Smooth muscle cell (in vitro differentiated cells): Measurements from ENCODE around the gene MGAT5B. TPM values are rescaled to one million over a fixed set of nuclear protein-coding genes. Genes with fewer than 3 reads are reported as not detected.

Experiments
- DNase-seq: peaks from one replicate; lab custom pipeline; 2025; ENCODE audit not compliant: unreplicated experiment; lab: John Stamatoyannopoulos, UW
- H2AFZ ChIP-seq: fragments of 200-600 bp; sonication (generic); 2 replicates; pipeline ENCODE4 v1.6.0; 2016; ENCODE audit warnings: antibody characterized with exemption, low read depth, mild to moderate bottlenecking
- H3F3A ChIP-seq: fragments of 200-600 bp; sonication (generic); 2 replicates; pipeline ENCODE4 v1.6.0; 2017; ENCODE audit warnings: antibody characterized with exemption, low read depth
- H3K27ac ChIP-seq: fragments of 200-600 bp; sonication (generic); 2 replicates; pipeline ENCODE4 v1.5.1; 2016; ENCODE audit warnings: low read depth, mild to moderate bottlenecking
- H3K27me3 ChIP-seq: fragments of 200-600 bp; sonication (generic); 2 replicates; pipeline ENCODE4 v1.6.1; 2016; ENCODE audit warnings: low read depth, mild to moderate bottlenecking
- H3K36me3 ChIP-seq: fragments of 200-600 bp; sonication (generic); 2 replicates; pipeline ENCODE4 v1.5.1; 2016; ENCODE audit warnings: low read depth
- H3K4me1 ChIP-seq: fragments of 200-600 bp; sonication (generic); 2 replicates; pipeline ENCODE4 v1.5.1; 2016; ENCODE audit warnings: low read depth
- H3K4me2 ChIP-seq: fragments of 200-600 bp; sonication (generic); 2 replicates; pipeline ENCODE4 v1.6.0; 2016; ENCODE audit warnings: mild to moderate bottlenecking
- H3K4me3 ChIP-seq: fragments of 200-600 bp; sonication (generic); 2 replicates; pipeline ENCODE4 v1.5.1; 2016; ENCODE audit warnings: mild to moderate bottlenecking
- H3K79me2 ChIP-seq: fragments of 200-600 bp; sonication (generic); 2 replicates; pipeline ENCODE4 v1.6.0; 2016; ENCODE audit warnings: low read depth, mild to moderate bottlenecking
- H3K9ac ChIP-seq: fragments of 200-600 bp; sonication (generic); 2 replicates; pipeline ENCODE4 v1.6.0; 2016; ENCODE audit warnings: low read depth
- H3K9me3 ChIP-seq: fragments of 200-600 bp; sonication (generic); replicated peaks from 2 replicates; pipeline ENCODE4 v1.5.1; 2016; ENCODE audit warnings: low read depth
- H4K20me1 ChIP-seq: fragments of 200-600 bp; sonication (generic); 2 replicates; pipeline ENCODE4 v1.6.0; 2016; ENCODE audit warnings: low read depth
- WGBS: methylation state at CpG from one replicate; pipeline ENCODE4 v1.1.7; 2016; ENCODE audit warnings: low lambda C conversion rate; 5-methylcytosine and 5-hydroxymethylcytosine counted together
- polyA plus RNA-seq: library from polyadenylated mRNA; unstranded; fragments of >200 nt; fragmentation: Nextera tagmentation; extraction: Ambion mirVana; gene quantifications from 2 replicates; pipeline ENCODE4 v1.2.1, GENCODE V29; 2016
- total RNA-seq: library from RNA; depleted of rRNA; stranded (reverse); fragments of >200 nt; gene quantifications from 2 replicates; pipeline ENCODE4 v1.2.3, GENCODE V29; 2014
- TF ChIP-seq, protein P1 (sequence below): fragments of 200-600 bp; sonication (generic); IDR thresholded peaks from 2 replicates; pipeline ENCODE4 v1.5.1; 2017; ENCODE audit warnings: borderline replicate concordance, mild to moderate bottlenecking, antibody characterized with exemption; ENCODE audit not compliant: insufficient read depth, poor library complexity, severe bottlenecking

The MGAT5B gene
- total and polyA plus RNA-seq, 2 experiments from 2014 or later, result 0.78 to 7.6 TPM

GRCh38 chr17:76827736-76828135 lies 40.5 kb upstream of the MGAT5B start:
- WGBS, result 90% methylated on average over 14 of the region's 14 CpGs
- Histone ChIP-seq H3K27me3 (no peaks in the 10 kb centered on the region), H3K9ac (no peak overlapping the region), H4K20me1 (no peaks in the 10 kb centered on the region), H3K4me1 (no peaks in the 10 kb centered on the region), H3K4me3 (no peak overlapping the region), H2AFZ (no peak overlapping the region), H3K9me3 (no peaks in the 10 kb centered on the region), H3K79me2 (no peaks in the 10 kb centered on the region), H3K27ac (no peak overlapping the region), H3F3A (no peaks in the 10 kb centered on the region), H3K36me3 (no peaks in the 10 kb centered on the region), H3K4me2 (no peak overlapping the region)
- no peak for DNase-seq
- TF ChIP-seq, protein P1, sequence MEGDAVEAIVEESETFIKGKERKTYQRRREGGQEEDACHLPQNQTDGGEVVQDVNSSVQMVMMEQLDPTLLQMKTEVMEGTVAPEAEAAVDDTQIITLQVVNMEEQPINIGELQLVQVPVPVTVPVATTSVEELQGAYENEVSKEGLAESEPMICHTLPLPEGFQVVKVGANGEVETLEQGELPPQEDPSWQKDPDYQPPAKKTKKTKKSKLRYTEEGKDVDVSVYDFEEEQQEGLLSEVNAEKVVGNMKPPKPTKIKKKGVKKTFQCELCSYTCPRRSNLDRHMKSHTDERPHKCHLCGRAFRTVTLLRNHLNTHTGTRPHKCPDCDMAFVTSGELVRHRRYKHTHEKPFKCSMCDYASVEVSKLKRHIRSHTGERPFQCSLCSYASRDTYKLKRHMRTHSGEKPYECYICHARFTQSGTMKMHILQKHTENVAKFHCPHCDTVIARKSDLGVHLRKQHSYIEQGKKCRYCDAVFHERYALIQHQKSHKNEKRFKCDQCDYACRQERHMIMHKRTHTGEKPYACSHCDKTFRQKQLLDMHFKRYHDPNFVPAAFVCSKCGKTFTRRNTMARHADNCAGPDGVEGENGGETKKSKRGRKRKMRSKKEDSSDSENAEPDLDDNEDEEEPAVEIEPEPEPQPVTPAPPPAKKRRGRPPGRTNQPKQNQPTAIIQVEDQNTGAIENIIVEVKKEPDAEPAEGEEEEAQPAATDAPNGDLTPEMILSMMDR, result no peak

DNA sequence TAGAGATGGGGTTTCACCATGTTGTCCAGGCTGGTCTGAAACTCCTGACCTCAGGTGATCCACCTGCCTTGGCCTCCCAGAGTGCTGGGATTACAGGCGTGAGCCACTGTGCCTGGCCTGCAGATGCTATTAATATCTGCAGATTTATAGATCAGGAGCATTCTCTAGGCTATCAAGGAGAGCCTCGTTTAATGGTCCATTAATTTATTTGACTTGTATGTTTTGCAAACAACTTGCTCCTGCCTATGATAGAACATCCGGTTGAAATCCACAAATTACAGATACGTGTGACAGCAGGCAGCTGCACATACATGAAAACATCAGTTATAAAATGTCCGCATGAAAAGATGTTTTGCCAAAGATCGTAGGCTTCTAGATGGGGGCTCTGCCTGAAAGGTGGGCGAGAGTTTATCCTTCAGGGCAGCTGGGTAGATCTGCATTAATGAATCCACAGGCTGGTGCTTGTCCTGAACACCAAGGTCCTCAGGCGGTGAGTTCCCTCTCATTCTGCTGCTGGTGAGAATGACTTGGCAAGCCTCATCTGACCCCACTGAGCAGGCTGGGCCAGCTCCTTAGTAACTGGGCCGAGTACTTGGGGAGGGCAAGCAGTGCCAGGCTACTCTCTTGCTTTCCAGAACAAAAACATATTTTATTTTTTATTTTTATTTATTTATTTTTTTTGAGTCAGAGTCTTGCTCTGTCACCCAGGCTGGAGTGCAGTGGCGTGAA lies 37.1 kb upstream of the MGAT5B start:
- Histone ChIP-seq H3K4me1 (no peaks in the 10 kb centered on the region), H3K36me3 (no peaks in the 10 kb centered on the region), H3K4me2 (no peak overlapping the region), H4K20me1 (no peaks in the 10 kb centered on the region), H2AFZ (no peak overlapping the region), H3F3A (no peaks in the 10 kb centered on the region), H3K27ac (no peak overlapping the region), H3K79me2 (no peaks in the 10 kb centered on the region), H3K9me3 (no peaks in the 10 kb centered on the region), H3K4me3 (no peak overlapping the region), H3K27me3 (no peaks in the 10 kb centered on the region), H3K9ac (no peak overlapping the region)
- 88% methylated on average over 10 of the region's 10 CpGs for WGBS
- no peak for DNase-seq
- TF ChIP-seq, protein P1, result no peak

DNA sequence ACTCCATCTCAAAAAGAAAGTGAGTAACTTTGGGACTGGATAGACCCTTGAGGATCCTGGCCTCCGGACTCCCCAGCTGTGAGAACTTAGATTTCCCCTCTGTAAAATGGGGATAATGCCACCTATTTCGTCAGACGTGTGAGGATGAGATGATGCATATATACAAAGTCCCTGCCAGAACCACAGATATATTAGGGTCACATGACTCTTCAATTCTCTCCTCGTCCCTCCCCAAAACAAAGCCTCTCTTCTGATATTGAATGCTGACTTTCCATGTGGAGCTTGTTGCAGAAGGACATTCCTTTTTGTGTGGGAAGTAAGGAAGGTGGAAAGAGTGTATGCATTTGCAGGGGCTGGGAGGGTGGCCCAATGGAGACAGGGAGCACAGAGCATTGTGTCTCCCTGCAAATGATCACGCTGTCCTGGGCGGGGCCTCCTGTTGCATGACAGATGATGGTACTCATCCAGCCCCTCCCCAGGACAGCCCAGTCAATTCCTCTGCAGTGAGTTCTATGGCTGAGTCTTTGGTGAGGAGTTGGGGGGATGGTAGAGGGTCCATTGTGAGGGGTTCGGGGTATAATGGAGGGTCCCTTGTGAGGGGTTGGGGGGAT lies 35.1 kb upstream of the MGAT5B start:
- no peak for DNase-seq
- no peaks in the 10 kb centered on the region for H4K20me1 ChIP-seq
- H2AFZ ChIP-seq, result no peak overlapping the region
- no peak overlapping the region for H3K9ac ChIP-seq
- no peak overlapping the region for H3K4me3 ChIP-seq
- TF ChIP-seq, protein P1, result no peak
- H3K4me2 ChIP-seq, result no peak overlapping the region
- no peaks in the 10 kb centered on the region for H3K27me3 ChIP-seq
- WGBS, result 89% methylated on average over 7 of the region's 7 CpGs
- no peaks in the 10 kb centered on the region for H3K9me3 ChIP-seq
- no peaks in the 10 kb centered on the region for H3F3A ChIP-seq
- H3K79me2 ChIP-seq, result no peaks in the 10 kb centered on the region
- H3K4me1 ChIP-seq, result no peaks in the 10 kb centered on the region
- H3K27ac ChIP-seq, result no peak overlapping the region
- H3K36me3 ChIP-seq, result no peaks in the 10 kb centered on the region

- H3K9ac ChIP-seq, result no peak overlapping the region
- 90% methylated on average over 4 of the region's 4 CpGs for WGBS
These were observed 34.5 kb upstream of the MGAT5B start for GRCh38 chr17:76833747-76834146.

More at GRCh38 chr17:76833747-76834146, 34.5 kb upstream of the MGAT5B start:
- TF ChIP-seq, protein P1, result no peak
- H3K36me3 ChIP-seq, result no peaks in the 10 kb centered on the region
- no peaks in the 10 kb centered on the region for H3K4me1 ChIP-seq
- no peaks in the 10 kb centered on the region for H3F3A ChIP-seq
- H3K4me3 ChIP-seq, result no peak overlapping the region
- no peak overlapping the region for H3K4me2 ChIP-seq
- no peak overlapping the region for H2AFZ ChIP-seq
- H3K27ac ChIP-seq, result no peak overlapping the region
- no peaks in the 10 kb centered on the region for H3K79me2 ChIP-seq
- H4K20me1 ChIP-seq, result no peaks in the 10 kb centered on the region
- H3K9me3 ChIP-seq, result no peaks in the 10 kb centered on the region
- no peaks in the 10 kb centered on the region for H3K27me3 ChIP-seq
- DNase-seq, result no peak
